Type B pancreatic cell (in vitro differentiated cells): ENCODE measurements around the gene HRC. TPM values are rescaled to one million over a fixed set of nuclear protein-coding genes. Genes with fewer than 3 reads are reported as not detected.
A peak's percentile ranks its signal among the peaks of the same experiment; 100 is the strongest.

Source experiments
- DNase-seq: peaks from one replicate; pipeline ENCODE4 v3.0.0; 2021; ENCODE audit warnings: mixed read lengths; ENCODE audit not compliant: unreplicated experiment; ENCODE audit errors: extremely low spot score
- H3K27ac Mint-ChIP-seq: 2 replicates; pipeline ENCODE4 v1.8.0; 2021; ENCODE audit warnings: mild to moderate bottlenecking, mixed read lengths
- H3K27me3 Mint-ChIP-seq: 2 replicates; pipeline ENCODE4 v1.8.0; 2021; ENCODE audit warnings: mixed read lengths
- H3K36me3 Mint-ChIP-seq: 2 replicates; pipeline ENCODE4 v1.8.0; 2021; ENCODE audit warnings: mixed read lengths
- H3K4me1 Mint-ChIP-seq: one replicate; pipeline ENCODE4 v1.8.0; 2021; ENCODE audit warnings: mixed read lengths; ENCODE audit not compliant: unreplicated experiment
- H3K4me3 Mint-ChIP-seq: 2 replicates; pipeline ENCODE4 v1.8.0; 2021; ENCODE audit warnings: mild to moderate bottlenecking, mixed read lengths
- H3K9me3 Mint-ChIP-seq: 2 replicates; pipeline ENCODE4 v1.8.0; 2021; ENCODE audit warnings: mixed read lengths
- CTCF ChIP-seq: fragments of 200-600 bp; sonication (generic); conservative IDR thresholded peaks from 2 replicates; pipeline ENCODE4 v1.5.0; 2021; ENCODE audit warnings: antibody characterized with exemption, mild to moderate bottlenecking
- total RNA-seq: library from RNA; stranded (reverse); gene quantifications from 2 replicates; pipeline ENCODE4 v1.2.1, GENCODE V29; 2021; ENCODE audit warnings: low replicate concordance

Gene HRC
- total RNA-seq, 1 donor from 2014 or later: 3.2 TPM

- Mint-ChIP-seq H3K27ac (peak within 1 kb of the TSS; percentile 85), H3K9me3 (peaks cover 10% of the 10 kb centered on the region), H3K27me3 (peaks cover 5% of the 10 kb centered on the region), H3K36me3 (peaks cover 7% of the 10 kb centered on the region), H3K4me1 (peaks cover 23% of the 10 kb centered on the region), H3K4me3 (peak within 1 kb of the TSS; percentile 89)
- TF ChIP-seq CTCF: no peak
- peak; percentile 92 for DNase-seq
These were observed 2.4 kb upstream of the HRC start, which contains the start of gene TRPM4 for GRCh38 chr19:49157445-49158224. Gene TRPM4 (plus strand): TSS chr19:49157792. CDS start chr19:49157867, 75 bp downstream.

- H3K4me3 Mint-ChIP-seq: peak overlapping the region; percentile 82
These were observed 687 bp upstream of the HRC start for GRCh38 chr19:49155820-49156346.

GRCh38 chr19:49154279-49154678, 917 bp downstream of the HRC start:
- H3K36me3 Mint-ChIP-seq: no peaks in the 10 kb centered on the region
- H3K4me3 Mint-ChIP-seq: peak overlapping the region; percentile 5
- H3K9me3 Mint-ChIP-seq: peaks cover 10% of the 10 kb centered on the region
- DNase-seq: no peak
- peaks cover 22% of the 10 kb centered on the region for H3K4me1 Mint-ChIP-seq
- H3K27ac Mint-ChIP-seq: no peak overlapping the region
- TF ChIP-seq CTCF: no peak
- H3K27me3 Mint-ChIP-seq: peaks cover 5% of the 10 kb centered on the region

More at GRCh38 chr19:49155820-49156346, 687 bp upstream of the HRC start:
- H3K9me3 Mint-ChIP-seq: peaks cover 10% of the 10 kb centered on the region
- peaks cover 5% of the 10 kb centered on the region for H3K27me3 Mint-ChIP-seq
- DNase-seq: no peak
- no peak for TF ChIP-seq CTCF
- H3K27ac Mint-ChIP-seq: peak overlapping the region; percentile 80
- peaks cover 27% of the 10 kb centered on the region for H3K4me1 Mint-ChIP-seq
- H3K36me3 Mint-ChIP-seq: peaks cover 5% of the 10 kb centered on the region

GRCh38 chr19:49153167-49153809, 1.9 kb downstream of the HRC start:
- Mint-ChIP-seq H3K36me3 (no peaks in the 10 kb centered on the region), H3K27me3 (peaks cover 4% of the 10 kb centered on the region), H3K9me3 (peaks cover 10% of the 10 kb centered on the region), H3K27ac (peak overlapping the region; percentile 67), H3K4me3 (peak overlapping the region; percentile 55), H3K4me1 (peaks cover 19% of the 10 kb centered on the region)
- no peak for DNase-seq
- TF ChIP-seq CTCF: no peak

GRCh38 chr19:49152119-49152550, 3.1 kb downstream of the HRC start:
- DNase-seq: no peak
- Mint-ChIP-seq H3K36me3 (no peaks in the 10 kb centered on the region), H3K4me1 (peaks cover 18% of the 10 kb centered on the region)

More at GRCh38 chr19:49152119-49152550, 3.1 kb downstream of the HRC start:
- Mint-ChIP-seq H3K4me3 (peak overlapping the region; percentile 87), H3K27me3 (peaks cover 3% of the 10 kb centered on the region), H3K9me3 (peaks cover 10% of the 10 kb centered on the region), H3K27ac (no peak overlapping the region)
- no peak for TF ChIP-seq CTCF
